ENCODE data around the gene OR1L8.
"Not testable (repeated sequence)": the region's sequence is repeated elsewhere in the genome, so short reads cannot be mapped to it uniquely, and the experiment has no call there.

Gene OR1L8, protein sequence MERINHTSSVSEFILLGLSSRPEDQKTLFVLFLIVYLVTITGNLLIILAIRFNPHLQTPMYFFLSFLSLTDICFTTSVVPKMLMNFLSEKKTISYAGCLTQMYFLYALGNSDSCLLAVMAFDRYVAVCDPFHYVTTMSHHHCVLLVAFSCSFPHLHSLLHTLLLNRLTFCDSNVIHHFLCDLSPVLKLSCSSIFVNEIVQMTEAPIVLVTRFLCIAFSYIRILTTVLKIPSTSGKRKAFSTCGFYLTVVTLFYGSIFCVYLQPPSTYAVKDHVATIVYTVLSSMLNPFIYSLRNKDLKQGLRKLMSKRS

DNA sequence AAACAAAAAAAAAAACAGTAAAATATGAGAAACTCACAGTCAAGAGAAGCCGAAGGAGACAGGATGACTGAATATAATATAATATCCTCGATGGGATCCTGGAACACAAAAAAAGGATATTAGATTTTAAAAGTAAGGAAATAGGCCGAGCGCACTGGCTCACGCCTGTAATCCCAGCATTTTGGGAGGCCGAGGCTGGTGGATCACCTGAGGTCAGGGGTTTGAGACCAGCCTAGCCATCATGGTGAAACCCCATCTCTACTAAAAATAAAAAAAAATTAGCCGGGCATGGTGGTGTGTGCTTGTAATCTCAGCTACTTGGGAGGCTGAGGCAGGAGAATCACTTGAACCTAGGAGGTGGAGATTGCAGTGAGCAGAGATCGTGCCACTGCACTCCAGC is at the start of gene OR1L8:
Gene OR1L8, minus strand, starts transcription at position 101 of the 400 bp plus-strand sequence. CDS start 14,907 bp downstream, outside the sequence.
- DNase-seq (ENCODE audit: low read depth): not testable (repeated sequence)

DNA sequence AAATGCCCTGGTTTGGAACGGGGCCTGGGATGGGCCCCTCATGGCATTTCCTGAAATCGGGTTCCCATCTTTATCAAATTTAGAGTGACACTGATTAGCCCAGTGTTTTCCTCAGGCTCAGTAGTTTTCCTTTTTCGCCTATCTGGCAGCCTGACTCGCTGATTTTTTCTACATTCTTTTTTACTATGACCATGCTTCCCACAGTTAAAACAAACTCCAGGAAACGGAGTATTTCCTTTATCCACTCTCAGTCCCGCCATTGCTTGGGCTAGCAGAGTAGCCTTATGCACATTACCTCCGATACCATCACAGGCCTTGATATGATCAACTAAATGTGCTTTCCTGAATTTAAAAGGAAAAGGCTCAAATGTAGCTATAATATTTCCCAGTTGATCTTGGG is 36.8 kb upstream of the OR1L8 start:
- DNase-seq (ENCODE audit: low read depth): no peak

DNA sequence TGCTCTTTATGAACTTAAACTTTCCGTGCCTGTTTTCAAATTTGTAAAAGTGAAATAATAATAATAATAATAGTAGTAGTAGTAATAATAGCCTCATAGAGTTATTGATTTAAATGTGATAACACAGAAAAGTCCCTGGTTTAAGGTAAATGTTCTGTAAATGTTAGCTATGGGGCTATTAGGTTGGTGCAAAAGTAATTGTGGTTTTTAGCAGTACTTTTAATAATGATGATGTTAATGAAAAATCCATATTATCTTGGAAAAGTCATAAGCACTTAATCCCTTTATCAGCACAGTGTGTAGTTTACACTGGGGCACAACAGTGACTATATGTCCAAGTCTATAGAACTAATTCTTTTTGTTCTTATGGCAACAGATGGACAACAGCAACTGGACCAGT is 31.2 kb upstream of the OR1L8 start, which contains the start of gene OR1Q1:
Gene OR1Q1, plus strand, starts transcription at position 377 of the 400 bp plus-strand sequence. Its CDS starts 0 bp downstream, at position 377.
- DNase-seq (ENCODE audit: low read depth): no peak

DNA sequence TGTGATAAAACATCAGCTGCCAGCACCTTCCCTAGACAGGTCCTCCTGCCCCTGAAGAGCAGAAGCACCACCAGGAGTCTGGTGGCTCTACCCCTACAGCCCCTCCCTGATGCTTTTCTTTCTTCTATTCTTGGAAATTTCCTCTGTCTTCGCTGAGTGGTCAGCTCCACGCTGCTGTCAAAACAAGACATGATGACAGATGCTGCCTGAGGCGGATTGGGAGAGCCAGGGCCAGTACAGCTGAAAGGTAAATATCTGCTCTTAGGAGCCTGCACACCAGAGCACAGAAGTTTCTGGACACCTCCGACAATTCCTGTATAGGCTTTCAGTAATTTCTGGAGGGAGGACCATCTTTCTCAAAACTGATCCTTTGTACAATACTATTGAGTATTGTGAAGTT is 26.6 kb upstream of the OR1L8 start:
- DNase-seq (ENCODE audit: low read depth): no peak

DNA sequence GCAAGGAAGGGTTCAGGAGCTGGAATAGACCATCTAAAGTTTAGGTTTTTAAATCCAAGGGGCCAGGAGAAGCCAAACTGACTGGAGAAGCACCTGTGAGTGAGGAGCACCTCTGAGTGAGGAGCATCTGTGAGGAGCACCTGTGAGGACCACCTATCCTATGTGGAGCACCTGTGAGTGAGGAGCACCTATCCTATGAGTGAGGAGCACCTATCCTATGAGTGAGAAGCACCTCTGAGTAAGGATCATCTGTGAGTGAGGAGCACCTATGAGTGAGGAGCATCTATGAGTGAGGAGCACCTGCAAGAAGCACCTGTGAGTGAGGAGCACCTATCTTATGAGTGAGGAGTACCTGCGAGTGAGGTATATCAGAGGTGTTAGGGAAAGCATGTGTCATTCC is 23.4 kb upstream of the OR1L8 start:
- DNase-seq (ENCODE audit: low read depth): no peak

DNA sequence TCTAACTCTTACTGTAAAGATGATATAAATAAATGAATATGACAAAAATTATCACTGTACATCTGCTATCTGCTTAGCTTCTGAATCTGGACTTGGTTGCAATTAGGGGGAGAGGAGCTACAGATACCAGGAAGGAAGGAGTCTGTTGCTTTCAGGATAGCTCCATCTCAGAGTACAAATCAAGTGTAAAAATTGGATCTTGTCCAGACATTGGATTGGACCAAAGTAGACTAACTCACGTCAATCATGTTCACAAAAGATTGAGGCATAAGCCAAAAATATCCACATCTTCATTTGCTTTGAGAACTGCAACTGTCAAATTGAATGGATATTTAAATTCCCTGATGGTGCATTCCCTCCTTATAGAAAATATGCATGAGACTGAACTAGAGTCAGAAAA is 22.5 kb upstream of the OR1L8 start:
- DNase-seq (ENCODE audit: low read depth): no peak

DNA sequence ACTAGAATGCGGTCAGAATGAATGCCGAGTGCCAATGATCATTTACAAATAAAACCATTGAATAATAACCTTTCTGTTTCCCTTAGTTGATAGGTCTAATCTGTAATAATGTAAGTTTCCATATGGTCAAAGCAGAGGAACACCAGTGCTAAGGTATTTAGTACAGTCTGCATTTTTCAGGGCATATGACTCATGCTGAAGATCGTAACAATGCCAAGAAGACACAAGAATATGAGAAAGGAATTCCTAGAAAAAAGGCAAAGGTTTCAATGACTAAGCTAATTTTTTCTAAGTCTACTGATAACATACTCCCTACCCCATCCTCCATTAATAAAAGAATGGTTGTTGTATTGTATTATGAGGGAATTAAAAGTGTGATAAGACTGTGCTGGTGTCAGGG is 2.8 kb downstream of the OR1L8 start:
- DNase-seq (ENCODE audit: low read depth): no peak

DNA sequence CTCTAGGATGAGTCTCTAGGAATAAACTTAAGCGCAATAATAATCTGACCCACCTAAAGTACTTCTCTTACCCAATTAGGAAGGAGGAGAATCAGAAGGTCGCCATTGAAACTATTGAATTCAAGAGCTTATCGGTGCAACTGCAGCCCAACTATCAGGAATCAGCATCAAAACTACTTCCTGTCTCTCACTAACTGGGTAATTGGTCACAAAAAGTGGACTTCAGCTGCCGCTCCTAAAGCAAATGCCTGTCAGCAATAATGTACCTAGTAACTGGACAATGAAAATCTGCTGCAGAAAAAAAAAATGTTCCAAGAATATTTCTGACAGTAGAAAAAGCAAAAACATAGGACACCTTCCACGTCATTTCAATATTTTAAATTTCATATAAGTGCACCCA is 3.3 kb downstream of the OR1L8 start:
- no peak for DNase-seq (ENCODE audit: low read depth)

DNA sequence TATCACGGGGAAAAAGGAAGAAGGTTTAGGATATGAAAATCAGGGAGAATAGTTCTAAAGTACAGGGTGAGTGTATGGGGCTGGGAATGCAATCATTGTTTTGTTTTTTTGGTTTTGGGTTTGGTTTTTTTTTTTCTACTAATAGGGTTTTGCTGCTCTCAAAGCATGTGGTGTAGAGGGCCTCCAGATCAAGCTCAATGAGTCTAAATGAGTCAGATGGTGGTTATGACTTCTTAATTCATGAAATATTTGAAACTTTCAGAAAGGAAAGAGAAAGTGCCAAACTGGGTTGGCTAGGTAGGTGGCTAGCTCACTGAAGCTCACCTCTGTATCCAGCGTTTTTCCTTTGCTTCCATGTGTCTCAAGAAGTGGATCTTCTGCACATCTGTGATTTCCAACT is 10.7 kb downstream of the OR1L8 start:
- no peak for DNase-seq (ENCODE audit: low read depth)

DNA sequence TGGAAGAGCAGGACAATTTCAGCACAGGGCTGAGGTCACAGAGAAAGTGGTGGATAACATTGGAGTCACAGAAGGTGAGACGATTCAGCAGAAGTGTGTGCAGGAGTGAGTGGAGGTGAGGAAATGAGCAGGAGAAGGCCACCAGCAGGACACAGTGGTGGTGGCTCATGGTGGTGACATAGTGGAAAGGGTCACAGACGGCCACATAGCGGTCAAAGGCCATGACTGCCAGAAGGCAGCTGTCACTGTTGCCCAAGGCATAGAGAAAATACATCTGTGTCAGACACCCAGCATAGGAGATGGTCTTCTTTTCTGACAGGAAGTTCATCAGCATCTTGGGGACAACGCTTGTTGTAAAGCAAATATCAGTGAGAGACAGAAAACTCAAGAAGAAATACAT is 15.3 kb downstream of the OR1L8 start:
- DNase-seq (ENCODE audit: low read depth): no peak

DNA sequence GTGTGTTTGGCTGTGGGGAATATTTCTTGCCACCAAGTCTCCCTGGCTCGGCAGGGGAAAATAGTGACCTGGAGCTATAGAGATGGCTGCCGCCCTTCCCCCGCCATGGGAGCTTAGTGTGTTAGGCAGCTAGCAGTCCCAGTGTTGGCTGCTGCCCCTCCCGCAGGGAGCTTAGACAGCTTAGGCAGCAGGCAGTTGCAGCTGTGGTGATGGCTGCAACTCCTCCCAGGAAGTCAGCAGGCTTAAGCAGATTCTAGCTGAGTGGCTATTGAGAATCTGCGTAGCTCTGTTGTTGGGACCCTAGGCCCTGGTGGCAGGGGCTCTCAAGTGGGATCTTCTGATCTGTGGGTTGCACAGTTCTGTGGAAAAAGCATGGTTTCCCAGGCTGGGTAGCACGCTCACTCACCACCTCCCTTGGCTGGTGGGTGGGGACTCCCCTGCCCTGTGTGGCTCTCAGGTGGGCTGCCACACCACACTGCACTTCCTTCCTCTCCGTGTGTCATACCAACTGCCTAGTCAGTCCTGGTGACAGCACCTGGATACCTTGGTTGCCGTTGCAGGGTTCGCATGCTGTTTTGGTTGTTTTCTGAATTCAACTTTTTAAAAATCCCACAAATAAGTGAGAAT is 20.9 kb downstream of the OR1L8 start:
- DNase-seq (ENCODE audit: low read depth): no peak

DNA sequence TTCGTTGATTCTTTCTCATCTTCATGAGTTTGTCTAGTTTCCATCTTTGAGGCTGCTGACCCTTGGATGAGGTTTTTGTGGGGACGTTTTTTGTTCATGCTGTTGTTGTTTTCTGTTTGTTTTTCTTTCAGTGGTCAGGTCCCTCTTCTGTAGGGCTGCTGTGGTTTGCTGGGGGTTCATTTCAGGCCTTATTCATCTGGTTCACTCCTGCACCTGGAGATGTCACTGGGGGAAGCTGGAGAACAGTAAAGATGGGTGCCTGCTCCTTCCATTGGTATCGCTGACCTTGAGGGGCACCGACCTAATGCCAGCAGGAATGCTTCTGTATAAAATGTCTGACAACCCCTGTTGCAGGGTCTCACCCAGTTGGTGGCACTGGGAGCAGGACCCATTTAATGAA is 21.7 kb downstream of the OR1L8 start:
- DNase-seq (ENCODE audit: low read depth): no peak

DNA sequence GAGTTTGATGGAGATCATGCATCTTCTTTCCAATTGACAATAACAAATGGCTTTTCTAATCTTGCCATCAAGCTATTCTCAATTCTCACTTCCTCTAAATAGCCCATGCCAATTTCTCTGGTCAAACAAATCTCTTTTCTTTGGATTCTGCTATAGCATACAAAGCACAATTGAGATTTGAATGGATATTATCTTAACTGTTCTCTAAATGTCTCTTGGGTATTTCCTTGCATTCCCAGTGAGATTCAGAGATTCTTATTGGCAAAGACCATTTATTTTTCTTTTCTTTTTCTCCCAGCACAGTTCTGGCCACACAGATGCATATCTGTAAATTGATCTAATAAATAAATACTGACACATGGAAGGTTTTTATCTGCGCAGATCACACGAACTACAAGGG is 30.4 kb downstream of the OR1L8 start, which contains the start of gene OR1N2:
Gene OR1N2, plus strand, starts transcription at position 301 of the 400 bp plus-strand sequence. CDS start 100 bp downstream, outside the sequence.
- DNase-seq (ENCODE audit: low read depth): no peak

DNA sequence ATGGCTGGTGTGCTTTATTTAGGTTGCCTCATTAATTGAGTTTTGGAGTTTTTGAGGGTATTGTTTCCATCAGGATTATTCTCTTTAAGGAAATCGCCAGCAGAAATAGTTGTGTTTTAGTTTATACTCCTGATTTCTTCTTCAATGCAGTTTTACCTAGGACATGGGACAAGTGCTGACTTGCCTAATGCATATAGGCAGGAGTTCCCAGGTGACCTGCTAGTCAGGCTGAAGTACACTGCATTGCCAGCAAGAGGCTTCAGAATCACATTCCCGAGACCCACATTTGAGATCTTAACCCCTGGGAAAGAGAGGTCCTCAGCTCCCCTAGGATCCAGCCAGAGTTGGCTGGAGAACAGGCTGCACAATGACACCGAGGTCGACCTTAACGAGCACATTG is 31.8 kb downstream of the OR1L8 start:
- DNase-seq (ENCODE audit: low read depth): no peak

DNA sequence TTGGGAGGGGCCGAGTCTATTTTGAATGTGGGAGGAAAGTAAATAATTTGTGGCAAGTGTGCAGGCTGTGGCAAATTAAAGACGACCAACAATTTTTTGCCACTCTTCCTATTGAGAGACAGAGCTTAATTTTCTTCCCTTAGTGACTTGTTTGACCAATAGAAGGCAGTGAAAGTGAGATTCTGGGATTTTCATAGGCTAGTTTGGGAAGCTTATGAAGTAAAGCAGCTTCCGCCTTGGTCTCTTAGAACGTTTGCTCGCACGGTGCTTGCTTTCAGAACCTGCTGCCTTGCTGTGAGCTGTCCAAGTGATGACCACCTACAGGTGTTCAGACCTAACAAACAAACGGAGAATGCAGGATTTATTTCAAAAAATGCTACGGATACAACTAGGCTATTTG is 37.0 kb downstream of the OR1L8 start:
- DNase-seq (ENCODE audit: low read depth): no peak

DNA sequence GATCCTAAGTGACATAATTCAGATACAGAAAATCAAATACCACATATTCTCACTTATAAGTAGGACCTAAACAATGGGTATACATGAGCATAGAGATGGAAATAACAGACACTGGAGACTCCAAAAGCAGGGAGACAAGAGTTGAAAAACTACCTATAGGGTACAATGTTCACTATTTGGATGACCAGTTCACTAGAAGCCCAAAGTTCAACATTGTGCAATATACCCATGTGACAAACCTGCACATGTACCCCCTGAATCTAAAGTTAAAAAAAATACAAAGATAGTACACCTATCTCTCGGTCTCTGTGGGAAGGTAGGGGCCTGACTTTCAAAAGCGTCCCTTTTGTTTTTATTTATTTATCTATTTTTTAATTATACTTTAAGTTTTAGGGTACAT is 44.4 kb downstream of the OR1L8 start:
- DNase-seq (ENCODE audit: low read depth): no peak

DNA sequence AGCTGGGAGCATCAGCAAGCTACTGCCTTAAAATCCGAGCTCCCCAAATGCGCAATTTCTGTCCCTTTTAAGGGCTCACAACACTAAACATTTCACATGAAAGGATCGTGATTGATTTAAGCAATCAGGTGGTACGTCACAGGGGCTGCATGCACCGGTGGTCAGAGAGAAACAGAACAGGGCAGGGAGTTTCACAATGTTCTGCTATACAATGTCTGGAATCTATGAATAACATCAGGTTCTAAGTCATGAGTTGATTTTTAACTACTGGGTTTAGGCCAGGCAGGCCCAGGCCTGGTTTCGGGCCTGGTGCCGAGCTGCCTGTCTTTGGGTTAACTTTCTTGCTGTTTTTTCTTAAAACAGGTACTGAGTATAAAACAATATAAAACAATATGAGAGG is 46.1 kb downstream of the OR1L8 start:
- DNase-seq (ENCODE audit: low read depth): not testable (repeated sequence)

DNA sequence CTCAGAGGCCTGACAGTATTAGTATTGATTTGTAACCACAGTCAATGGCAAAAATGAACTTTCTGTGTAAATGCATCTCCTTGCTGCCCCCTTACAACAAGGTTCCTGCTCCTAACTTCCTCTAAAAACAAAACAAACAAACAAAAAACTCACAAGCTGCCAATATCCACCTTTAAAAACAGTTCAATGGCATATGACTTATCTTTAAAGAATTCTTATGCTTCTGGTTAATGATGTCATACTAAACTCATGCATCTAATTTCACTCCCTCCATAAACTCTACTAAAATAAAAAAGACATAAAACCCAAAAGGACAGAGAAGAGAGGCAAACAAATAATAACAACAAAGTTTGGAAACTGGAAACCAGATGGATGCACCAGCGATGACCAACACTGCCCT is 47.0 kb downstream of the OR1L8 start:
- DNase-seq (ENCODE audit: low read depth): no peak

DNA sequence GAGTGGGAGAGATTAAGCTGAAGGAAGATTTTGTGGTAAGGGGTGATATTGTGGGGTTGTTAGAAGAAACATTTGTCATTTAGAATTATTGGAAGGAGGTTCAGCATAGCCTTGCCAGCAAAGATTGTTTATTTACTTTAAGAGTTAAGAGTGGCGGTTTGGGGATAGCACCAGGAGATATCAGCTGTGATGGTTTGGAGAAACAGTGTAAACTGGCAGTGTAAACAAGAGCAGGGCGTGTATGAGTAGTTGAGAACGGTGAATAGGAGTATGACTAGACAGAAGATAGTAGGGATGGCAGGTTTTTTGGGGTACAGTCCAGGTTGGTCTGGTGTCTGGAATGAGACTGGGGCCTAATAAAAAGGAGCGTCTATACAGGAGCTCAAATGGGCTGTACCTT is 52.0 kb downstream of the OR1L8 start:
- not testable (repeated sequence) for DNase-seq (ENCODE audit: low read depth)

DNA sequence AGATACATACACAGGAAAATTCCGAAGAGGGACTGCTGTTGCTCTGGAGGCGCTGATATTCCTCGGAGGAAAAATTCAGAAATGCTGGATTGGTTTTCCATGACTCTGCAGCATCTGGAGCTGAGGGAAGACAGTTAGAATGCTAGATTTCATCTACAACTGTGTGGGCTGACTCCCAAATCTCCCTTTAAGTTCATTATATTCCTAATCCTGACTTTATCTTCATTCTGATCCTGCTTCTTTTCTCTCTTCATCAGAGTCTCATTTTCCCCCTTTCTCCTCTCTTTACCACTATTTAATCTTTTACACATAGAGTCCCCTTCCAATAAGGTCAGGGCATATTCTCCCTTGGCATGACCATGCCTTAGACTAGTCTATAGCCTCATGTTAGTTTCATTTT is 56.0 kb downstream of the OR1L8 start, which contains the start of gene OR1N1:
Gene OR1N1, minus strand, starts transcription at position 101 of the 400 bp plus-strand sequence. Its CDS starts 0 bp downstream, at position 101.
- no peak for DNase-seq (ENCODE audit: low read depth)

DNA sequence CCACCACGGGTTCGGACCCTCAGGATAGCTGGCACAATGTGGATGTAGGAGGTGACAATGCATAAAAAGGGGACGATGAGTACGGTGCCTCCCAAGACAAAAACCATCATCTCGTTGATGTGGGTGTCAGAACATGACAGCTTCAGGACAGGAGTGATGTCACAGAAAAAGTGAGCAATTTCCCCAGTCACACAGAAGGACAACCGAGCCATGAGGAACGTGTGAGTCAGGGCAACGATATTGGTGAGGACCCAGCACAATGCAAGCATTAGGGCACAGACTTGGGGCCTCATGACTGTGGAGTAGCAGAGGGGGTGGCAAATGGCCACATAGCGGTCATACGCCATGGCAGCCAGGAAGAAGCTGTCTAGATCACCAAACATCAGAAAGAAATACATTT is 56.6 kb downstream of the OR1L8 start:
- no peak for DNase-seq (ENCODE audit: low read depth)

DNA sequence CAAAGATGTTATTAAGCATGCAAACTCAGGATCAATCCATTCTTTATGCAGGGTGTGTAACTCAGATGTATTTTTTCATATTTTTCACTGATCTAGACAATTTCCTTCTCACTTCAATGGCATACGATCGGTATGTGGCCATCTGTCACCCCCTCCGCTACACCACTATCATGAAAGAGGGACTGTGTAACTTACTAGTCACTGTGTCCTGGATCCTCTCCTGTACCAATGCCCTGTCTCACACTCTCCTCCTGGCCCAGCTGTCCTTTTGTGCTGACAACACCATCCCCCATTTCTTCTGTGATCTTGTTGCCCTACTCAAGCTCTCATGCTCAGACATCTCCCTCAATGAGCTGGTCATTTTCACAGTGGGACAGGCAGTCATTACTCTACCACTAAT is 63.8 kb downstream of the OR1L8 start:
- no peak for DNase-seq (ENCODE audit: low read depth)

DNA sequence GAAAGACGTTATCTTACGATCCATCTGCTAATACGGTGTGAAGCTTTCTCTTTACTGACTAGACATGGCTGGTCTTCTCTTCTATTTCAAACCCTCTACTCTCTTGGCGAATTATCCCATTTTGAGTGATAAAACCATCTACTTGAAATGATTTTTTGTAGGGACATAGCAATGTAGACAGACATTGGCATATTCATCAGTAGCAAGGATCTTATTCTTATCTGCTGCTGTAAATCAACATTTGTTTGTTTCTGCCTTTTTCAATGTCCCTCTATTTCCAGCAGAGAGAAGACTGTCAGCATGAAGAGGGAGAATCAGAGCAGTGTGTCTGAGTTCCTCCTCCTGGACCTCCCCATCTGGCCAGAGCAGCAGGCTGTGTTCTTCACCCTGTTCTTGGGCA is 64.3 kb downstream of the OR1L8 start, which contains the start of gene OR1J4:
Gene OR1J4, plus strand, starts transcription at position 301 of the 400 bp plus-strand sequence. Its CDS starts 0 bp downstream, at position 301.
- DNase-seq (ENCODE audit: low read depth): no peak
